GM20431 (cell line): Measurements from ENCODE around the gene FAM32A.

Source experiments
- in situ Hi-C: fragments of 300-500 bp; cut with MseI, MboI; formaldehyde crosslinking; loops from one replicate; pipeline ENCODE4 v1.15.0; 2020; ENCODE audit warnings: low sequenced_read_pairs; ENCODE audit not compliant: unreplicated experiment

FAM32A gene

DNA sequence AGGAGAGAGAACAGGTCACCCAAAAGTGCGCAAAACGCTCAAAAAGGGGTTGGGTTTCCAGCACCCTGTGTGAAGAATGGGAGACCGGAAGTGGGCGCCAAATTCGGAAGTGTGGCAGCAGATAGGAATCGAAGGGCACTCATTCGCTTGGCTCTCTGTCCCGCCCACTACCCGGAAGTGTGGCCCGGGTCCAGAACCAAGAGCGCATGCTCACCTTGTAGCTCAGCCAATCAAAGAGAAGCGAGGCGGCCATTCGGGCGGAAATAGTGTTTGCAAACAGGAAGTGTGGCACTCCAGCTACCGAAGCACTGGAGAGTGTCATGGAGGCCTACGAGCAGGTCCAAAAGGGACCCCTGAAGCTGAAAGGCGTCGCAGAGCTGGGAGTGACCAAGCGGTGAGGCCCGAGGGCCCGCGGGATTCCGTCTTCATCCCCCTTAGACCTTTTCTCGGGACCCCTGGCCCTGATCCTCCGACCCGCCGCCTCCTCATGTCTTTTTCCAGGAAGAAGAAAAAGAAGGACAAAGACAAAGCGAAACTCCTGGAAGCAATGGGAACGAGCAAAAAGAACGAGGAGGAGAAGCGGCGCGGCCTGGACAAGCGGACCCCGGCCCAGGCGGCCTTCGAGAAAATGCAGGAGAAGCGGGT is at the start of gene FAM32A:
TSS of gene FAM32A (plus strand) at position 288 of the 645 bp plus-strand sequence. CDS start at position 321, 33 bp downstream.
- in situ Hi-C loops: loop anchor here (25.0 kb wide), 1 partner anchor 548 kb away; the partner anchor contains the start of gene CYP4F3

DNA sequence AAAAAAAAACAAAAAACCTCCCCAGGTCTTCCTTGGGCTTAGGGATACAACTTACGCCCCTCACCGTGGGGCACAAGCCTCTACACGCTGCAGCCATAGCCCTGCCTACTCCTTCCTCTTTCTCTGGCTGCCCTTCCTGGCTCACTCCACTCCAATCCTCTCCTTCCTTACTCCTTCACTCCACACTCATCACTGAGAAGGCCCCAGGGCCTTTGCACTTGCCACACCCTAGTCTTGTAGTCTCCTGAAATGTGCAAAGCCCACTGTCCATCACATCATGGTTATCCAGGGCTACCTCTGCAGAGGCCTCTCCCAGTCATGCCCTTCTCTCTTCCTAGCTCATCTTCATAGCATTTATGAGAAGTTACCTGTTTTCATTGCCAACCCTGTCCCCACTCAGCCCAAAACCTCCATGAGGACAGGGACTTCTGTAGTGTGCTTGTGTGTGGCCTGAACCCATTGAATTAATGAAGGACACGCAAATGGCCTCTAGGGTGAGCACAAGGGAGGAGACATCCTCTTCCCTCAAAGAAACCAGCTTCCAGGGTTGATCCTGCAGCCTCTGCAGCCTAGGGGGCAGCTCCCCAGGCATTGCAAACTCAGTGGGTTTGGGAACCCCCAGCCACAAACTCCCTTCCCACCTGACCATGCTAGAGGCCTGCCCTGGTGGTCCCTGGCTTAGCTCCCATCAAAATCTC is 49.6 kb upstream of the FAM32A start:
- in situ Hi-C loops: no loop called here

DNA sequence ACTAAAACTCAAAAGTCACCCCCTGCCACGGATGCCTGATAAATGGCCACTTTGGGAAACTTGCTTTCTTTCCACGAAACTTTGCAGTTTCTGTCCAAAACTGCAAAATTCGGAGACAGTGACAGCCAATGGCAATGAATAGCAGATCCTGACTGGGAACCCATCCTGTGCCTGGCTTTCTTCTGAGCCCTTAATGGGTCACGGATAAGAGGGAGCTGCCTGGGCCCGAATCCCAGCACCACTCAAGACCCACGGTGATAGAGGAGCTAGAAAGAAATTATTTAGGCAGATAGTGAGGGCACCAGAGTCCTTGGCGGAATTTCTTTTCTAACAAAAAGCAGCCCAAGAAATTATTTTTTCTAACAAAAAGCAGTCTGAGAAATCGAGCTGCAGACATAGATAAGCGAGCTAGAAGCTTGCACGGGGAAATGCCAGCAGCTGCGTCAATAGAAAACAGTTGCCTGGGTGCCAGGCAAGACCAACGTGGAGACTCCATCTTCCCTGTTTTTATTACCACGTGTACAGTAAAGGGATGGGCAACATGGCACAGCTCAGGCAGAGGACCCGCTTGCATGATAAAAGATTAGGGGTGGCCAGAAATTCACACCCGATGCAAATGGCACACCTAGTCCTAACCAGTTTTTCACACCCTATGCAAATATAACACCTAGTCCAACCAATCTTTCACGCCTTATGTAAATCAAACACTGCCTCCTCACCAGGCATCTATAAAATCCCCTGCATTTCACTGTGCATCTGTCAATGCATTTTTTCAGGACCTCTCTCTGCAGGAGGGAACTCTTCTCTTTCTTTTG is 48.8 kb upstream of the FAM32A start:
- in situ Hi-C loops: no loop called here

DNA sequence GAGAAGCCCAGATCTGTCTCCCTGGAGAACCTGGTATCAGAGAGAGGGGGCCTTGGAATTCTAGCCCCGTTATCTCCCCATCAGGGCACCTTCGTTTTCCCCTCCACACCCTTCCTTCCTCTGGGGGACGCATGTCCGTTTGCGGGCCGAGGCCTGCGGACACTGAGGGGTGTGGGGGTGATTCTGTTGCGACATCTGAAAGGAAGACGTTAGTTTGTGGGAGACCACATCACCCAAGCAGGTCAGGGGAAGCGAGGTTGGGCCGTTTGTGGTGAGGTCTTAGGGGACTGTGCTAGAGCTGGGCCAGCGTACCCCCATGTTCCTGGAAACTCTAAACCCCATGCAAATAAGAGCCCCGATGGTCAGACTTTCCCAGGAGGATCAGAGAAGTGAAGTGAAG is 45.5 kb upstream of the FAM32A start:
- in situ Hi-C loops: no loop called here

DNA sequence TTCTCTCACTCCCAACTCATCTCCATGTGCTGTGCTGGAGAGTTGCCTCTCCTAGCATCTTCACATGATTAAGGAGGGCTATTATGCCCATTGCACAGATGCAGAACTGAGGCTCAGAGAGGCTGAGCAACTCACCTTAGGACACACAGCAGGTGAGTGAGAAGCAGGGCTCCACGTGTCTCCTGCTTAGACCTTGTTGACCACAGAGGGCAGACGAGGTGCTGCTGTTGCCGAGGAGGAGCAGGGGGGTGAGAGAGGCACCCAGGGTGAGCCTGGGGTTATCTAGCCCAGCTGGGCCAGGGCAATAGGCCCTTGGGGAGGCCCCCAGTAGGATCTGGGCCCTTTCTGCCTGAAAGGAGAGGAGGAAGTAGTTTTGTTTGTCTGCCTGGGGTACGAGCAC is 44.2 kb upstream of the FAM32A start:
- in situ Hi-C loops: no loop called here

DNA sequence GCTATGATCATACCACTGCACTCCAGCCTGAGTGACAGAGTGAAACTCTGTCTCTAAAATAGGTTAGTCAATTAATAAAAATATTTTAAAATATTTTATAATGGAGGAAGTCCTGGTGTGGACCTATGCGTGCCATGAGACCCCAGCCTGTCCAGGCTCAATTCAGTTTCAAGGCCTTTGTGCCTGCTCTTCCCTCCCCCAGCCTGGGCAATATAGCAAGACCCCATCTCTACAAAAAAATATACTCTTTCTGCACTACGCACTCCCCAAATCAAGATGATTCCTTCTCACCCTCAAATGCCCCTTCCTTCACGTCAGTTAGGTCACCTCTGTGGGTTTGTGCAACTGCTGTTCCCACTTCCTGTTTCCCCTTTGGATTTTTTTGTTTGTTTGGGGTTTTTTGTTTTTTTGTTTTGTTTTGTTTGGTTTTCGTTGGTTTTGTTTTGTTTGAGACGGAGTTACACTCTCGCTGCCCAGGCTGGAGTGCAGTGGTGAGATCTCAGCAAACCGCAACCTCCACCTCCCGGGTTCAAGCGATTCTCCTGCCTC is 43.1 kb upstream of the FAM32A start:
- in situ Hi-C loops: no loop called here

DNA sequence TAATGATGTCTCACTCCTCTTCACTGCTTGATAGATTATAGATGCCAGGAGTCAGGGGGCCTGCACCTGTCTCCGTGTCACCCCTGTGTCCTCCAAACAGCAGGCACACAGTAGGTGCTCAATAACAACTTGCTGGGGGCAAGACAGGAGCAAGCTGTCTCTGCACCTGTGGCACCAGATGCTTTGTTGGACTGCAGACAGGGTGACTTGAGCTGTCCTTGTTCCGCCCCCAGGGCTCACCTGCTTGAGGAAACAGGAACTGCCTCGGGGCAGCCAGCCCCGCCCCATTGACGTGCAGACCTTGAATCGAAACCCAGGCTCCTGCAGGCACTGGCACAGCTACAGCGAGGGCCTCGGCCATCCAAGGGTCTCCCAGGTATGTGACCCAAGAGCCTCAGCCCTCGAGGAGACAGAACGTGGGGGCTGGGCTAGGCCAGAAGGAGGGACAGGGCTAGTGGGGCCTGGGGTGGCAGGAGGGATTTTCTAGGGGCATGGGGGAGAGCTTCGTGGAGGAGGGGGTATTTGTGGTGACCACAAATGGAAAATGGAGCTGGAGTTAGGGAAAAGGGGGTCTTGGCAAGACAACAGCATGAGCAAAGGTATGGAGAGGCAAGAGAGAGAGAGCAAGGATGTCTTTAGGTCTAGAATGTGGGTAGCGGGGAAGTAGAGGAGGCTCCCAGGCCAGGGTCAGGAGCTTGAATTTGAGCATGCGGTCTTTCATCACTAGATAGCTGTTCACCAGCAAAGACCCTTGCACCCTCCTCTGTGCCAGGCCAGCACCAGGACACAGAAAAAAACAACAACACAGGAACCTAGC is 41.6 kb upstream of the FAM32A start, which contains the start of gene HSH2D:
TSS of gene HSH2D (plus strand) at position 287 of the 817 bp plus-strand sequence. CDS start 5,066 bp downstream, outside the sequence.
- in situ Hi-C loops: no loop called here

DNA sequence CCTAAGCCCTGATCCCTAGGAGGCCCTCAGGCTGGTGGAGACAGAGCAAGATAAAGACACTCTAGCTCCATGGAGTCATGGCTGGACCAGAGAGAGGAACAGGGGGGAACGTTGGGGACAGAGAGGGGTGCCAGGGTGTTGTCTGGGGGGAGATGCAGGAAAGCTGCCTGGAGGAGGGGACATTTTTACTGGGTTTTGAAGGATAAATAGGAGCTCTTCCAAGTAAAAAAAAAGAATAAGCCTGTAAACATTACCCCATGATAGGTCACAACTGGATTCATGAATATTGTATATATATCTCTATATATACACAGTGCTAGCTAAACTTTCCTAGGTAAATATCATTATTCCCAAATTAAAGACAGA is 41.0 kb upstream of the FAM32A start:
- in situ Hi-C loops: no loop called here

DNA sequence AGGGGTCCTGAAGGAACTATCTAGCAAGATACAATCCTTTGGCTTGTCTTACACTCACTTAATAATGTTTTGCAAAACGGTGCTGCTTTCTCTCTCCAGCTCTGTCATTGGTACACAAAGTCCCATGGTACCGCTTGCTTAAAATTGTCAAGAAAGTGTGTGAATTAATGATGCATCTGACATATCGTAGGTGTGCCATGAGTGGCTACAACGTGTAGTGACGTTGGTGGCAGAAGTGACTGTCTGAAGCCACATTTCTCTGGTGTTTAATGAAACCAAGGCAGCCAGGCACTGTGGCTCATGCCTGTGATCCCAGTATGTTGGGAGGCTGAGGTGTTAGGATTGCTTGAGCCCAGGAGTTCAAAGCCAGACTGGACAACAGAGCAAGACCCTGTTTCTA is 39.1 kb upstream of the FAM32A start:
- in situ Hi-C loops: no loop called here

DNA sequence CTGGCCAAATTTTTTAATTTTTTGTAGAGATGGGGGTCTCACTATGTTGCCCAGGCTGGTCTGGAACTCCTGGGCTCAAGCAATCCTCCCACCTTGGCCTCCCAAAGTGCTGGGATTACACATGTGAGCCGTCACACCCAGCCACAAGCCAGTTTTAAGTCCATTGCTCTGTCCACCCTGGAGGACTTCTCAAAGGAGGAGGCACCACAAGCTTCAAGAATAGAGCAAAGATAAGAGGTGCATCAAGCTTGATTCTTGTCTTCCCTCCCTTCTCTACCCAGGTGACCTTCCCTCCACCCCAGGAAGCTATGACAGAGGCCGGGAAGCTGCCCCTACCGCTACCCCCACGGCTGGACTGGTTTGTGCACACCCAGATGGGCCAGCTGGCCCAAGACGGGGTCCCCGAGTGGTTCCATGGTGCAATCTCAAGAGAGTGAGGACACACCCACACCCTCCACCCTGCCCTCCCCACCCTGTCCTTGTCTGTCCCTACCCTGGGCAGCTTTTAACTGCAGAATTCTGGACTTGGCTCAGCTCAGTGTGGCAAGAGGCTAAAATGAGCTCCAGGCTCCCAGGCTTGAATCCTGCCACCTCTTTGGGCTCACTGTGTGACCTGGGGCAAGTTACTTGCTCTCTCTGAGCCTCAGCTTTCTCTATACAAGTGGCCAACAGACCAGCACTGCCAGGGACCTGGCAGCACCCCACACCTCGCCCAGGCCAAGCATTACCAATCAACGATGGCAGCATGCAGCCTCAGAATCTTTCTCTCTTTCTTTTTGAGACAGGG is 36.6 kb upstream of the FAM32A start:
- in situ Hi-C loops: no loop called here

DNA sequence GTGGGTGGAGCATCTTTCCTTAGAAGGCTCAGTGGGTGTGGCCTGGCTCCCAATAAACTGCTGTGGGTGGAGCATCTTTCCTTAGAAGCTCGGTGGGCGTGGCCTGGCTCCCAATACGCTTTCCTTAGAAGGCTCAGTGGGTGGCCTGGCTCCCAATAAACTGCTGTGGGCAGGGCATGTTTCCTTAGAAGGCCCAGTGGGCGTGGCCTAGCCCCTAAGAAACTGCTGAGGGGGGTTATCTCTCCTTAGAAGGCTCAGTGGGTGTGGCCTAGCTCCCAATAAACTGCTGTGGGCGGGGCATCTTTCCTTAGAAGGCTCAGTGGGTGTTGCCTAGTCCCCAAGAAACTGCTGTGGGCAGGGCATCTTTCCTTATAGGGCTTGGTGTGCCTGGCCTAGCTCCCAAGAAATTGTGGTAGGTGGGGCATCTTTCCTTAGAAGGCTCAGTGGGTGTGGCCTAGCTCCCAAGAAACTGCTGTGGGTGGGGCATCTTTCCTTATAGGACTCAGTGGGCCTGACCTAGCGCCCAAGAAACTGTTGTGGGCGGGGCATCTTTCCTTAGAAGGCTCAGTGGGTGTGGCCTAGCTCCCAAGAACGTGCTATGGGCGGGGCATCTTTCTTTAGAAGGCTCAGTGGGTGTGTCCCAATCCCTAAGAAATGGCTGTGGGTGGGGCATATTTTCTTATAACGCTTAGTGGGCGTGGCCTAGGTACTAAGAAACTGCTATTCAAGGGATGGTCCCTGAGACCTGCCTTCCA is 31.5 kb upstream of the FAM32A start:
- in situ Hi-C loops: no loop called here

DNA sequence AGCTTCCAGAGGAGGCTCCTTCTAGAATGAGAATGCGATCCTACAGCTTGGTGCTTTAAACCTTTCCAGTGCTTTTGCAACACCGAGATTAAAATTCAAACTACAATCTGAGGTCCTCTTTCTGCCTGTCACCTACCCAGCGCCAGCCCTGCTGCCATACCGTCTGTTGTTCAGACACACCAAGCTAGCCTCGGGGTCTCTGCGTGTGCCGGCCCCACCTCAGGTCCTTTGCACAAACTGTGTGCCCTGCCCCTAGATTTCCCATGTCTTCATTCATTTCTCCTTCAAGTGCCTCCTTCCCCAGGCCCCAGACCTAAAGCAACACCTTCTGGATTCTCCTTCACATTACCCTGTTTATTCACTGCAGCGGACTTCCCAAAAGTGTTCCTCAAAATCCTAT is 30.7 kb upstream of the FAM32A start:
- in situ Hi-C loops: no loop called here

DNA sequence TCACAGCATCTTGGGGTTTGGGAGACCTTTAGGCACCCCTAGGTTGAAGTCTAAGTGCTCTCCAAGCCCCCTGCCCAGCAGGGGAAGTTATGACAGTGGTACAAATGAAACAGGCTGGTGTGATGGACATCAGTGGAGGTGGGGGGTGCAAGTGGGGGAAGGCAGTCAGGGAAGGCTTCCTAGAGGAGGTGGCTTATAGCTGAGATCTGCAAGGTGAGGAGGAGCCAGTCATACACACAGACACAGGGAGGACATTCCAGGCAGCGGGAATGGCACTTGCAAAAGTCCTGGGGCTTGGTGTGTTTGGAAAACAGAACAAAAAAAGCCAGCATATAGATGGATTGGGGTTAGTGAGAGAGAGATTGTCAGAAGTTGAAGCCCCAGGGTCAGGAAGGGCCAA is 30.1 kb upstream of the FAM32A start:
- in situ Hi-C loops: no loop called here

DNA sequence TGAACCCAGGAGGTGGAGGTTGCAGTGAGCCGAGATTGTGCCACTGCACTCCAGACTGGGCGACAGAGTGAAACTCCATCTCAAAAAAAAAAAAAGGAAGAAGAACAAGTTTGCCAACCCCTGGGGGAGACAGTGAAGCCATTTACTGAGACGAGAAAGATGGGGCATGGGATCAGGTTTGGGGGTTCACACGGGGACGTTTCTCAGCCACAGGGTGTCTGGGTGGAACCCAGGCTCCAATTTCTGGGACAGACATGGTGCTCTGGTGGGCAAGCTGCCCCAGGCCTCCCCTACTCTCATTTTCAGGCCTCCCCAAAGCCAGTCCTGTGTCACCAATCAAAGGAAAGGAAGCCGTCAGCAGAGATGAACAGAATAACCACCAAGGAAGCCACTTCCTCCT is 28.3 kb upstream of the FAM32A start:
- in situ Hi-C loops: no loop called here

DNA sequence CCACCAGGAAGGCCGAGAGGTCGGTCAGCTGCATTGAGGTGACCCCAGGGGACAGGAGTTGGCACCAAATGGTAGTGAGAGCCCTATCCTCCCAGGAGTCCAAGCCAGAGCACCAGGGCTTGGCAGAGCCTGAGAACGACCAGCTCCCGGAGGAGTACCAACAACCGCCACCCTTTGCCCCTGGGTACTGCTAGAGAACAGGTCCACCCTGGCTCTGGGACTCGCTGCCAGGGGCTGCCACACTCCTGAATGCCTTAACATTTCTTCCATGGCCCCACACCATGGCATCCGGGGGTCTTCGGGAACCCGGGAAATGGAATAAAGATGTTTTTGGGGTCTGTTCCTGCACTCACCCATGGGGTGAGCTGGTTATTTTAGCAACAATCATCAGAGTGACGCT is 27.6 kb upstream of the FAM32A start:
- in situ Hi-C loops: no loop called here

DNA sequence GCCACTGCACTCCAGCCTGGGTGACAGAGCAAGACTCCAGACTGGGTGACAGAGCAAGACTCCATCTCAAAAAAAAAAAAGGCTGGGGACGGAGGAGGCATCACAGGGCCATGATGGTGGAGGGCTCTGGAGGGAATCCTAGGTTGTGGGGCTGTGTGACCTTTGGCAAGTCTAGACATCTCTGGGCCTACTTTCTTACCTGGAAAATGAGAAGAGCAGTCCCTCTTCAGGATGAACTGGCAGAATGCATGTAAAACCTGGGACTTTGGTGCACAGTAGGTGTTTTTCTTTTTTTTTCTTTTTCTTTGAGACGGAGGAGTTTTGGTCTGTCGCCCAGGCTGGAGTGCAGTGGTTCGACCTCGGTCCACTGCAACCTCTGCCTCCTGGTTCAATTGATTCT is 25.6 kb upstream of the FAM32A start:
- in situ Hi-C loops: loop anchor here (10.0 kb wide), 1 partner anchor 95 kb away; no protein-coding TSS in a partner anchor

DNA sequence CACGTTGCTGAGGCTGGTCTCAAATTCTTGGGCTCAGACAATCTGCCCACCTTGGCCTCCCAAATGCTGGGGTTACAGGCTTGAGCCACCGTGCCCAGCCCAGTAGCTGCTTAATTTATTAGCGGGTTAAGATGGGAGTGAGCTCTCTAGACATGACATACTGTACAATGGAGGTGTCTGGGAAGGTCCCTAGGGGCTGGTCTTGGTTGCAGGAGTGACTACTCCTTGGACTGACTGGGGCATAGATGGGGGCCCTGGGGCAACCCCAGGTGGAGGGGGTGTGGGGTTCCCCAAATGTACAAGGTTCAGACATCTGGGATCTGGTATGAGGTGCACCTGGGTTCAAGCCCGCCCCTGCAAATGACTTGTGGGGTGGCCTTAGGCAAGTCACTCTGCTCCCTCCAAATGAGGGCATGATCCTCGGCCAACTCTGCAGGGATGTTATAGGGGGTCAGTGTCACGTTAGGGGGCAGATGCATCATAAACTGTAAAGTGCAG is 24.7 kb upstream of the FAM32A start:
- in situ Hi-C loops: loop anchor here (10.0 kb wide), 1 partner anchor 96 kb away; no protein-coding TSS in a partner anchor

DNA sequence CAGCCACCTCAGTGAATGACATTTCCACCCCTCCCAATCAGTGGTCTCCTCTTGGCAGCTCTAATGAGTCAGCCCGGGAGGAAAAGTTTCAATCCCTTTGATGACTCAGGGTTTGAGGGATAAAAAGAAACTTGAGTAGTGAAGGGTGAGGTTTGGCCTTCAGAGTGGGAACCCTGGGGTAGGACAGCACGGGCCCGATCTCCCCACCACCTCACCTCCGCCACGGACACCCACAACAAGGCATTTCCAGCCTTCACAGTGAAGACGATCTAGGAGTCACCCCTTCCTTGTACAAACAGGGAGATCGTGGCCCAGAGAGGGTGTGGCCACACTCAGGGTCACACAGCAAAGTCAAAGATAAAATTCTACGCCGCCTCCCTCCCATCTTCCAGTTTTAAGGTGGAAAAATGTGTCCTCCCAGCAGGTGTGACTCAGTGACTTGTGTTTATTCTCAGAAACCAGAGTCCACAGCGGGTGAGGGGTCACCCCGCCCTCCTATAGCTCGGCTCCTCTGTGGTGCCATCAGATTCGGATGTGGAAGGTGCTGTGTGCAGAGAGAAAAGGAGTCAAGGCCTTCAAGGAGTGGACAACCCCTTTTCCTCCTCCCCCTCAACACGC is 24.2 kb upstream of the FAM32A start:
- in situ Hi-C loops: loop anchor here (10.0 kb wide), 1 partner anchor 96 kb away; no protein-coding TSS in a partner anchor
